MCF 10A (cell line): ENCODE measurements around the gene ZNF385D. TPM values are rescaled to one million over a fixed set of nuclear protein-coding genes. Genes with fewer than 3 reads are reported as not detected.

Source experiments
- Bru-seq: library from RNA; stranded (reverse); fragments of 400-500 nt; gene quantifications from one replicate; lab custom pipeline; 2021; lab: Mats Ljungman, UMichigan
- BruChase-seq, 2 experiments: library from RNA; stranded (reverse); fragments of 400-500 nt; gene quantifications; one replicate each; lab custom pipeline; 2021; lab: Mats Ljungman, UMichigan
- BruUV-seq: library from RNA; stranded (reverse); fragments of 400-500 nt; replicated peaks from 2 replicates; lab custom pipeline; 2021; lab: Mats Ljungman, UMichigan
- CTCF ChIA-PET: fragments of 300-600 bp; sonication (Branson Sonifier 250); formaldehyde crosslinking; extraction: SDS; loops from one replicate; lab custom pipeline; 2021; ENCODE audit warnings: antibody characterized with exemption, inconsistent platforms; lab: Yijun Ruan, JAX
- POLR2A ChIA-PET: fragments of 300-600, 350-650 bp; sonication (Branson Sonifier 250); formaldehyde crosslinking; extraction: SDS; loops from one replicate; lab custom pipeline; 2020; ENCODE audit warnings: antibody characterized with exemption, inconsistent platforms; lab: Yijun Ruan, JAX
- DNase-seq: peaks from one replicate; pipeline ENCODE4 v3.0.0-alpha.2; 2018; ENCODE audit not compliant: unreplicated experiment
- H3K27ac Mint-ChIP-seq: one replicate; pipeline ENCODE4 v1.8.0; 2022; ENCODE audit warnings: mild to moderate bottlenecking, low read depth, mixed read lengths; ENCODE audit not compliant: unreplicated experiment
- H3K27me3 Mint-ChIP-seq: one replicate; pipeline ENCODE4 v1.8.0; 2022; ENCODE audit warnings: mixed read lengths; ENCODE audit not compliant: insufficient read depth, unreplicated experiment
- H3K36me3 Mint-ChIP-seq: one replicate; pipeline ENCODE4 v1.8.0; 2022; ENCODE audit warnings: mild to moderate bottlenecking, moderate library complexity, mixed read lengths; ENCODE audit not compliant: insufficient read depth, unreplicated experiment
- H3K4me1 Mint-ChIP-seq: one replicate; pipeline ENCODE4 v1.8.0; 2022; ENCODE audit warnings: mixed read lengths; ENCODE audit not compliant: insufficient read depth, unreplicated experiment
- H3K4me3 Mint-ChIP-seq: one replicate; pipeline ENCODE4 v1.8.0; 2022; ENCODE audit warnings: mild to moderate bottlenecking, moderate library complexity, mixed read lengths; ENCODE audit not compliant: unreplicated experiment
- H3K9me3 Mint-ChIP-seq: one replicate; pipeline ENCODE4 v1.8.0; 2022; ENCODE audit warnings: mixed read lengths; ENCODE audit not compliant: unreplicated experiment
- intact Hi-C: fragments of 100-400 bp; cut with micrococcal nuclease; formaldehyde crosslinking; loops from 2 replicates; pipeline ENCODE4 v1.14.1; 2022
- long read RNA-seq: library from polyadenylated mRNA; stranded (forward); transcript quantifications from one replicate; pipeline ENCODE4 v2.0.0, GENCODE V29; 2022
- total RNA-seq: library from RNA; stranded (reverse); gene quantifications from 2 replicates; pipeline ENCODE4 v1.2.3, GENCODE V29; 2022
- TF ChIP-seq, protein P1 (sequence below): fragments of 200-600 bp; IDR thresholded peaks from one replicate; pipeline ENCODE4 v1.8.0; 2022; ENCODE audit warnings: antibody characterized with exemption, mild to moderate bottlenecking; ENCODE audit not compliant: unreplicated experiment

ZNF385D gene, protein sequence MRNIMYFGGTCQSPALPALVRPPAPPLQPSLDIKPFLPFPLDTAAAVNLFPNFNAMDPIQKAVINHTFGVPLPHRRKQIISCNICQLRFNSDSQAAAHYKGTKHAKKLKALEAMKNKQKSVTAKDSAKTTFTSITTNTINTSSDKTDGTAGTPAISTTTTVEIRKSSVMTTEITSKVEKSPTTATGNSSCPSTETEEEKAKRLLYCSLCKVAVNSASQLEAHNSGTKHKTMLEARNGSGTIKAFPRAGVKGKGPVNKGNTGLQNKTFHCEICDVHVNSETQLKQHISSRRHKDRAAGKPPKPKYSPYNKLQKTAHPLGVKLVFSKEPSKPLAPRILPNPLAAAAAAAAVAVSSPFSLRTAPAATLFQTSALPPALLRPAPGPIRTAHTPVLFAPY
- total RNA-seq (1.5 and 1.8 TPM in 2 replicates), Bru-seq, nascent RNA (percentile 27 among the genes with signal in this experiment), BruChase-seq, experiment 1, labeled RNA remaining after a 6-hour chase (percentile 22 among the genes with signal in this experiment), BruChase-seq, experiment 2, labeled RNA remaining after a 2-hour chase (percentile 24 among the genes with signal in this experiment)
- long read RNA-seq, partial matches to known transcripts: 0 of 1 reads
- long read RNA-seq, other reads (novel, unspliced or antisense): 1 of 1 reads

DNA sequence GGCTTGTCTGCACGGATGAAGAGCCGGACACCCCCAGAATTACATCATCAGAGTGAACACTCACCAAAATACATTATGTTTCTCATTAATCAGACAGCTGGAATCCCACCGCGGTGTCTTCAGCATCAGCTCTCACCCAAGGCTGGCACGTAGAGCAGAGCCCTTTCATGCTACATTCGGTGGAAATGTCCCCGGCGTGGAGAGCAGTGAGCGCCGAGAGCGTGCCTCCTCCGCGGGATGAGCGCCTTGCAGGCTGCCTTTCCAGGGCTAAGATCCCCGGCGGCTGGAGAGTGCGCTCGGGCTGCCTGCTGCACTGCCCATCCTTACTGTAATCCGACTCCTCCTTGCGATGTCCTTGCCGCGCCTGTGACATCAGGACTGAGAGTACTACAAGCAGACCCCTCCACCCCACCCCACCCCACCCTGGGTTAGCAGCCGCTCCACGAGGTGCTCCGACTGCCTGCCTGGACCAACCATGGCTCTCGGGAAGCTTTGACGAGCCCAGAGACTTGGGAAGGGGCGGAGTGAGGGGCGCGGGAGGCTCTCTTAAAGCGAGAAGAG is at the start of gene ZNF385D:
TSS of gene ZNF385D (minus strand) at position 380 of the 561 bp plus-strand sequence. CDS start at position 86, 294 bp downstream.
- Mint-ChIP-seq H3K9me3 (no peaks in the 10 kb centered on the region), H3K36me3 (no peaks in the 10 kb centered on the region), H3K4me1 (peaks cover 12% of the 10 kb centered on the region), H3K27ac (peak within 1 kb of the TSS; percentile 16), H3K4me3 (peak within 1 kb of the TSS; percentile 67), H3K27me3 (no peaks in the 10 kb centered on the region)
- no TSS peak for BruUV-seq
- ChIA-PET POLR2A (interaction anchor here (1.1 kb wide), 1 partner anchor 144 kb away, joined by 4 read pairs; no protein-coding TSS in a partner anchor), CTCF (interaction anchor here (0.6 to 1.5 kb wide), 4 partner anchors 10 to 1356 kb away, joined by 3 to 16 read pairs (median 3); no protein-coding TSS in a partner anchor)
- TF ChIP-seq, protein P1, sequence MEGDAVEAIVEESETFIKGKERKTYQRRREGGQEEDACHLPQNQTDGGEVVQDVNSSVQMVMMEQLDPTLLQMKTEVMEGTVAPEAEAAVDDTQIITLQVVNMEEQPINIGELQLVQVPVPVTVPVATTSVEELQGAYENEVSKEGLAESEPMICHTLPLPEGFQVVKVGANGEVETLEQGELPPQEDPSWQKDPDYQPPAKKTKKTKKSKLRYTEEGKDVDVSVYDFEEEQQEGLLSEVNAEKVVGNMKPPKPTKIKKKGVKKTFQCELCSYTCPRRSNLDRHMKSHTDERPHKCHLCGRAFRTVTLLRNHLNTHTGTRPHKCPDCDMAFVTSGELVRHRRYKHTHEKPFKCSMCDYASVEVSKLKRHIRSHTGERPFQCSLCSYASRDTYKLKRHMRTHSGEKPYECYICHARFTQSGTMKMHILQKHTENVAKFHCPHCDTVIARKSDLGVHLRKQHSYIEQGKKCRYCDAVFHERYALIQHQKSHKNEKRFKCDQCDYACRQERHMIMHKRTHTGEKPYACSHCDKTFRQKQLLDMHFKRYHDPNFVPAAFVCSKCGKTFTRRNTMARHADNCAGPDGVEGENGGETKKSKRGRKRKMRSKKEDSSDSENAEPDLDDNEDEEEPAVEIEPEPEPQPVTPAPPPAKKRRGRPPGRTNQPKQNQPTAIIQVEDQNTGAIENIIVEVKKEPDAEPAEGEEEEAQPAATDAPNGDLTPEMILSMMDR: no peak
- intact Hi-C loops: loop anchor here (5.0 to 10.0 kb wide), 2 partner anchors 264 to 1406 kb away; no protein-coding TSS in a partner anchor
- peak; percentile 32 for DNase-seq

DNA sequence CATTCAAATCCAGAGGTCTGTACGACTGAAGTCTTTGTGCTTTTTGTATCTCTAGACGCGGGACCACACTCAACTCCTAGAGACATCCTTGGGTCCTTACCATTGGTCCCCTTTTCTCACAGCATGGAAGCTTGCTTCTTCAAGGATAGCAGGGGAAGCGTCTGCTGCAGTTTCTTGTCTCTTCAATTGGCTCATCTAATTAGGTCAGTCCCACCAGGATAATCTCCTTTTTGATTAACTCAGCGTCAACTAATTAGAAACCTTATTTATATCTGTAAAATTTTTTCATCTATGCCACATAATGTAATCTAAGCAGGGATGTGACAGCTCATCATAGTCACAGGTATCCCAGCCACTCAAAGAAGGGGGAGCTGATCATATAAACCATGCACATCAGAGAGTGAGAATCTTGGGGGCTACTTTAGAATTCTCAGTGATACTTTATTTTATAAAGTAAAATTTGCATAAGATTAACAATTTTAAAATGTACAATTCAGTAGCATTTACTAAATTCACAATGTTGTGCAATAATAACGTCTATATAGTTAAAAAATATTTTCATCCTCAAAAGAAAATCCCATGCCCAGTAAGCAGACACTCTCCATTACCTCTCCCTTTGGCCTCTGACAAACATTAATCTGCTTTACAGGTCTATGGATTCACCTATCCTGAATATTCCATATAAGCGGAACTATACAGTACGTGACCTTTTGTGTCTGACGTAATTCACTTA is 47.5 kb upstream of the ZNF385D start:
- ChIA-PET POLR2A (no interaction called here), CTCF (interaction anchor here (0.6 to 0.7 kb wide), 2 partner anchors 45 to 1080 kb away, joined by 3 to 4 read pairs; no protein-coding TSS in a partner anchor)
- BruUV-seq: no TSS peak
- Mint-ChIP-seq H3K9me3 (peaks cover 8% of the 10 kb centered on the region), H3K36me3 (no peaks in the 10 kb centered on the region), H3K4me3 (no peak overlapping the region), H3K27me3 (no peaks in the 10 kb centered on the region), H3K27ac (no peak overlapping the region), H3K4me1 (no peaks in the 10 kb centered on the region)
- intact Hi-C loops: no loop called here
- DNase-seq: no peak
- TF ChIP-seq, protein P1: no peak

DNA sequence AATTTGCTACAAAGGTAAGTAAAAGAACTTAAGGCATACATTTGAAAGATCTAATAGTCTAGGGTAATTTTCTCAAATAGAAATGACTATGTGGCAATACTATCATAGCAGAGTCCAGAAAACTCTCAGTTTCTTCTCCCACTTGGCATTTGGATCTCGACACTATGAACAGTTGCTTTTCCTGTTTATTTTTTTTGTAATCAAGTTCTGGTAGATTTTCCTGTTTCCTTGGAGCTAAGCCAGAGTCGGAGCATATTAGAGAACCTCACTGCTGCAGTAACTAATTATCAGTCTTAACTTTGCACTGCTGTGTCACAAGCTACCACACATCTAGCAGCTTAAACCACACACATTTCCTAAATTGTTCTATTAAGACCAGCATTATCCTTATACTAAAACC is 44.9 kb upstream of the ZNF385D start:
- Mint-ChIP-seq H3K4me1 (no peaks in the 10 kb centered on the region), H3K9me3 (peaks cover 5% of the 10 kb centered on the region), H3K4me3 (no peak overlapping the region), H3K27ac (no peak overlapping the region), H3K36me3 (no peaks in the 10 kb centered on the region), H3K27me3 (no peaks in the 10 kb centered on the region)
- ChIA-PET CTCF (interaction anchor here (0.8 kb wide), 1 partner anchor 56 kb away, joined by 3 read pairs; no protein-coding TSS in a partner anchor), POLR2A (no interaction called here)
- BruUV-seq: no TSS peak
- TF ChIP-seq, protein P1: no peak
- intact Hi-C loops: no loop called here
- DNase-seq: no peak
